SK-N-SH (cell line): ENCODE data around the gene CEP57L1. TPM values are rescaled to one million over a fixed set of nuclear protein-coding genes. Genes with fewer than 3 reads are reported as not detected.

Experiments used
- CTCF ChIA-PET: fragments of 300-600, 350-600 bp; formaldehyde crosslinking; extraction: SDS; loops from one replicate; lab custom pipeline; 2021; lab: Yijun Ruan, JAX
- POLR2A ChIA-PET: fragments of 350-600 bp; sonication (Branson Sonifier 250); formaldehyde crosslinking; extraction: SDS; loops from one replicate; lab custom pipeline; 2020; ENCODE audit warnings: antibody characterized with exemption, inconsistent platforms; lab: Yijun Ruan, JAX
- DNase-seq: peaks from one replicate; pipeline ENCODE4 v3.0.0; 2012
- H2AFZ ChIP-seq: fragments of 200-600 bp; sonication (generic); 2 replicates; pipeline ENCODE4 v1.8.1; 2016; ENCODE audit warnings: antibody characterized with exemption, mild to moderate bottlenecking, low read depth
- H3F3A ChIP-seq: fragments of 200-600 bp; sonication (generic); replicated peaks from 2 replicates; pipeline ENCODE3; 2016; ENCODE audit warnings: antibody characterized with exemption, mild to moderate bottlenecking; ENCODE audit not compliant: insufficient read depth
- H3K27ac ChIP-seq, 2 experiments: fragments of 200-500 bp in 1 of 2; fragments of 200-600 bp in 1 of 2; sonication (Bioruptor generic) in 1 of 2; sonication (generic), shearing (Covaris generic) in 1 of 2; 2 replicates each; pipeline versions ENCODE4 v1.5.1 to v1.6.1; 2014 to 2016; ENCODE audit warnings: low read depth in 2 of 2, inconsistent platforms in 1 of 2, low read length in 1 of 2, mild to moderate bottlenecking in 1 of 2, mixed read lengths in 1 of 2
- H3K27me3 ChIP-seq: fragments of 200-600 bp; sonication (generic), shearing (Covaris generic); 2 replicates; pipeline ENCODE4 v1.6.1; 2016; ENCODE audit warnings: mixed run types; ENCODE audit not compliant: insufficient read depth
- H3K36me3 ChIP-seq, 2 experiments: fragments of 200-500 bp in 1 of 2; fragments of 200-600 bp in 1 of 2; sonication (Bioruptor generic) in 1 of 2; sonication (generic) in 1 of 2; replicated peaks in 1 of 2; 2 replicates each; pipeline versions ENCODE3 to v1.5.1; 2014 to 2016; ENCODE audit warnings: low read length in 1 of 2, mild to moderate bottlenecking in 1 of 2; ENCODE audit not compliant: insufficient read depth in 2 of 2, control insufficient read depth in 1 of 2
- H3K4me1 ChIP-seq, 2 experiments: fragments of 200-500 bp in 1 of 2; fragments of 200-600 bp in 1 of 2; sonication (Bioruptor generic) in 1 of 2; sonication (generic), shearing (Covaris generic) in 1 of 2; 2 replicates each; pipeline versions ENCODE4 v1.5.1 to v1.6.1; 2014 to 2016; ENCODE audit warnings: low read depth in 1 of 2, low read length in 1 of 2, mixed run types in 1 of 2; ENCODE audit not compliant: insufficient read depth in 2 of 2, control insufficient read depth in 1 of 2
- H3K4me2 ChIP-seq: fragments of 200-600 bp; sonication (generic), shearing (Covaris generic); 2 replicates; pipeline ENCODE4 v1.6.1; 2017; ENCODE audit warnings: mixed run types
- H3K4me3 ChIP-seq, 2 experiments: fragments of 200-500 bp in 1 of 2; fragments of 200-600 bp in 1 of 2; sonication (Bioruptor generic) in 1 of 2; sonication (generic), shearing (Covaris generic) in 1 of 2; 2 replicates each; pipeline versions ENCODE4 v1.5.1 to v1.8.1; 2014 to 2016; ENCODE audit warnings: low read depth in 2 of 2, inconsistent platforms in 1 of 2, low read length in 1 of 2, mild to moderate bottlenecking in 1 of 2, mixed read lengths in 1 of 2, moderate library complexity in 1 of 2
- H3K79me2 ChIP-seq: fragments of 200-600 bp; sonication (generic); 2 replicates; pipeline ENCODE4 v1.8.1; 2017; ENCODE audit warnings: mild to moderate bottlenecking; ENCODE audit not compliant: insufficient read depth
- H3K9ac ChIP-seq: fragments of 200-600 bp; sonication (generic); 2 replicates; pipeline ENCODE4 v1.6.1; 2017; ENCODE audit warnings: mixed run types
- H3K9me2 ChIP-seq: fragments of 200-600 bp; sonication (generic); 2 replicates; pipeline ENCODE4 v1.6.1; 2017; ENCODE audit warnings: mixed run types
- H3K9me3 ChIP-seq: fragments of 200-600 bp; sonication (generic); 2 replicates; pipeline ENCODE4 v1.6.1; 2017; ENCODE audit warnings: mixed run types, mild to moderate bottlenecking, moderate library complexity
- H4K20me1 ChIP-seq: fragments of 200-600 bp; sonication (generic); 2 replicates; pipeline ENCODE4 v1.6.1; 2017; ENCODE audit warnings: mild to moderate bottlenecking, mixed run types; ENCODE audit not compliant: insufficient read depth
- FOSL2 ChIP-seq: IDR thresholded peaks from 2 replicates; pipeline ENCODE4 v1.4.0; 2012; ENCODE audit warnings: low read depth, mild to moderate bottlenecking, moderate library complexity, borderline replicate concordance
- FOXM1 ChIP-seq: IDR thresholded peaks from 2 replicates; pipeline ENCODE4 v1.4.0; 2012; ENCODE audit warnings: low read depth, mild to moderate bottlenecking
- GABPA ChIP-seq: IDR thresholded peaks from 2 replicates; pipeline ENCODE4 v1.4.0; 2012; ENCODE audit warnings: low read depth, mild to moderate bottlenecking
- GATA2 ChIP-seq: sonication (generic); formaldehyde crosslinking; IDR thresholded peaks from 2 replicates; pipeline ENCODE4 v1.5.0; 2020; ENCODE audit warnings: mild to moderate bottlenecking, missing genetic modification reagents
- IRF3 ChIP-seq: fragments of 150-350 bp; IDR thresholded peaks from 2 replicates; pipeline ENCODE4 v1.6.1; 2016; ENCODE audit warnings: mild to moderate bottlenecking, low read depth, low read length
- MEF2A ChIP-seq: IDR thresholded peaks from 2 replicates; pipeline ENCODE4 v1.4.0; 2012; ENCODE audit warnings: low read depth, borderline replicate concordance
- MXI1 ChIP-seq: IDR thresholded peaks from 2 replicates; pipeline ENCODE4 v1.6.1; 2012; ENCODE audit warnings: mild to moderate bottlenecking, low read depth, low read length, improper control_type of control experiment
- PBX3 ChIP-seq: IDR thresholded peaks from 2 replicates; pipeline ENCODE4; 2012
- RCOR1 ChIP-seq: fragments of 150-350 bp; IDR thresholded peaks from 2 replicates; pipeline ENCODE4 v1.6.1; 2017; ENCODE audit warnings: antibody characterized with exemption, low read length
- RFX5 ChIP-seq: IDR thresholded peaks from 2 replicates; pipeline ENCODE4 v1.6.1; 2012; ENCODE audit warnings: mild to moderate bottlenecking, improper control_type of control experiment, low read length
- RXRA ChIP-seq: IDR thresholded peaks from 2 replicates; pipeline ENCODE4 v1.4.0; 2012; ENCODE audit warnings: low read depth, mild to moderate bottlenecking, borderline replicate concordance
- SMC3 ChIP-seq: IDR thresholded peaks from 2 replicates; pipeline ENCODE4 v1.6.1; 2012; ENCODE audit warnings: low read depth, low read length, improper control_type of control experiment
- TCF12 ChIP-seq: IDR thresholded peaks from 2 replicates; pipeline ENCODE4 v1.4.0; 2012
- USF1 ChIP-seq: IDR thresholded peaks from 2 replicates; pipeline ENCODE4 v1.4.0; 2012; ENCODE audit warnings: low read depth, borderline replicate concordance
- YY1 ChIP-seq: IDR thresholded peaks from 2 replicates; pipeline ENCODE4 v1.4.0; 2012; ENCODE audit warnings: low read depth, mild to moderate bottlenecking
- ZBTB33 ChIP-seq: IDR thresholded peaks from 2 replicates; pipeline ENCODE4 v1.4.0; 2012; ENCODE audit warnings: low read depth, borderline replicate concordance
- WGBS: methylation state at CpG from one replicate; pipeline ENCODE4 v1.1.6; 2017; ENCODE audit warnings: low lambda C conversion rate; 5-methylcytosine and 5-hydroxymethylcytosine counted together
- polyA plus RNA-seq, 3 experiments: library from polyadenylated mRNA; depleted of rRNA; stranded (reverse); fragments of >200 nt; gene quantifications; 2 replicates each; pipeline ENCODE4 v1.2.3, GENCODE V29; 2012

CEP57L1 gene
- polyA plus RNA-seq, 1 of the 3 experiments (the other 2 are of a cell fraction) = 7.3 TPM

GRCh38 chr6:109192865-109193264 is 97.6 kb downstream of the CEP57L1 start:
- Histone ChIP-seq H3K9me2 (no peaks in the 10 kb centered on the region), H3K79me2 (no peaks in the 10 kb centered on the region), H3K9ac (no peak overlapping the region)
- CTCF ChIA-PET = interaction anchor here (1.0 kb wide), 1 partner anchor 191 kb away, joined by 4 read pairs; no protein-coding TSS in a partner anchor
- POLR2A ChIA-PET = no interaction called here
- TF ChIP-seq PBX3 (no peak), GATA2 (no peak), TCF12 (no peak), FOSL2 (no peak), YY1 (no peak), ZBTB33 (no peak), SMC3 (no peak), MEF2A (no peak), USF1 (no peak), IRF3 (no peak), RFX5 (no peak), MXI1 (no peak), RCOR1 (no peak), GABPA (no peak), FOXM1 (no peak), RXRA (no peak)
- TF ChIP-seq, all 33 proteins: peak for 0
- no peaks in the 10 kb centered on the region for H4K20me1 ChIP-seq
- H3K27me3 ChIP-seq = no peaks in the 10 kb centered on the region
- DNase-seq = no peak
- no peaks in the 10 kb centered on the region for H3F3A ChIP-seq
- no peak overlapping the region for H3K27ac ChIP-seq
- H3K4me2 ChIP-seq = no peak overlapping the region
- no peaks in the 10 kb centered on the region for H3K36me3 ChIP-seq
- H3K4me1 ChIP-seq = no peaks in the 10 kb centered on the region
- WGBS = 93% methylated on average over 4 of the region's 4 CpGs
- no peak overlapping the region for H3K4me3 ChIP-seq
- no peak overlapping the region for H2AFZ ChIP-seq
- H3K9me3 ChIP-seq = no peaks in the 10 kb centered on the region
